ENCODE measurements around the gene WIZ.

DNA sequence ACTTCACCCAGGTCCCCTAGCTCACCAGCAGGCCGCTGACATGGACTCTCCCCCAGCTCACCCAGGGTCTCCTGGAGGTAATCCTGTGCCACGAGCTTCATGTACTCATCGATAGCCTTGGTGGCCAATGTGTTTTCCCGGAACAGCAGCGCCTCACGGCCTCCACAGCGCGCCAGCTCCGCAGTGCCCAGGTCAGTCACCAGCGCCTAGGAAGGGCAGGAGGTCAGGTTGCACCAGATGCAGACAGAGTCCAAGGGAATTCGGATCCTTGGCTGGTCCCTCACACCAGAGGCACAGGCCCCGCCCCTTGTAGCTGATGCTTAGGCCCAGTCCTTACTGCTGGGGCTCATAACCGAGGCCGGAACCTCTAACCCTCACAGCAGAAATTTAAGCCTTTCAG is 6.7 kb upstream of the WIZ start:
- TF ChIP-seq, protein P1, sequence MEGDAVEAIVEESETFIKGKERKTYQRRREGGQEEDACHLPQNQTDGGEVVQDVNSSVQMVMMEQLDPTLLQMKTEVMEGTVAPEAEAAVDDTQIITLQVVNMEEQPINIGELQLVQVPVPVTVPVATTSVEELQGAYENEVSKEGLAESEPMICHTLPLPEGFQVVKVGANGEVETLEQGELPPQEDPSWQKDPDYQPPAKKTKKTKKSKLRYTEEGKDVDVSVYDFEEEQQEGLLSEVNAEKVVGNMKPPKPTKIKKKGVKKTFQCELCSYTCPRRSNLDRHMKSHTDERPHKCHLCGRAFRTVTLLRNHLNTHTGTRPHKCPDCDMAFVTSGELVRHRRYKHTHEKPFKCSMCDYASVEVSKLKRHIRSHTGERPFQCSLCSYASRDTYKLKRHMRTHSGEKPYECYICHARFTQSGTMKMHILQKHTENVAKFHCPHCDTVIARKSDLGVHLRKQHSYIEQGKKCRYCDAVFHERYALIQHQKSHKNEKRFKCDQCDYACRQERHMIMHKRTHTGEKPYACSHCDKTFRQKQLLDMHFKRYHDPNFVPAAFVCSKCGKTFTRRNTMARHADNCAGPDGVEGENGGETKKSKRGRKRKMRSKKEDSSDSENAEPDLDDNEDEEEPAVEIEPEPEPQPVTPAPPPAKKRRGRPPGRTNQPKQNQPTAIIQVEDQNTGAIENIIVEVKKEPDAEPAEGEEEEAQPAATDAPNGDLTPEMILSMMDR (IDR thresholded peaks at IDR 0.05), result no peak
- no peak for TF ChIP-seq EZH2 (IDR thresholded peaks at IDR 0.05; ENCODE audit: borderline replicate concordance, insufficient read depth, low read depth, low read length, poor library complexity, severe bottlenecking)

All from B cell (primary cell).